ENCODE data around the gene PGAM1. TPM values are rescaled to one million over a fixed set of nuclear protein-coding genes. Genes with fewer than 3 reads are reported as not detected.

Gene PGAM1
- polyA plus RNA-seq, 2 donors, result 72.5 to 354 TPM

DNA sequence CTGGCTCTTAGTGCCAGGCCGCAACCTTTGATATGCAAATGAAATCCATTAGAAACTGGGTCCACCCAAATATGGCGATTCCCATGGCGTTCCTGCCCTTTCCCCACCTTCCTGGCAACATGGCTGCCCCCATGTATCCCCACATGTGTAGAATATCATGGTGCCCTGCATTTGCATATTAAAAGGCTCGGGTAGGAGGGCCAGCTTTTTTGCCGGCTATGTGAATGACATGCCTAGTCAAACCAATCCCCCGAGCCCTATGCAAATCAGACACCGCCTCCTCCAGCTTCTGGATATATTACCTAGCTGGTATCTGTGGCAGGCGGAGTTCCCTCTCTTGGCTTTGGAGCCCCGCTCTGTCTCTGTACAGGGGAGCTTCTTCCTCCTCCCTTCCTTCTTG is 53.9 kb downstream of the PGAM1 start:
- H3K27me3 ChIP-seq (ENCODE audit: control insufficient read depth in 1 of 2, insufficient read depth in 2 of 2, low read length in 2 of 2), result no peaks in the 10 kb centered on the region
- no peak overlapping the region for H3K4me3 ChIP-seq (ENCODE audit: low read depth in 1 of 2, low read length in 2 of 2)
- H3K4me1 ChIP-seq (ENCODE audit: control insufficient read depth in 2 of 2, insufficient read depth in 2 of 2, low read length in 1 of 2), result peaks cover 0 to 4% of the 10 kb centered on the region in 2 donors
- no peak overlapping the region for H3K27ac ChIP-seq (ENCODE audit: low read depth in 2 of 2, low read length in 1 of 2)
- peaks cover 16 to 21% of the 10 kb centered on the region in 2 donors for H3K36me3 ChIP-seq (ENCODE audit: control insufficient read depth in 2 of 2, insufficient read depth in 2 of 2, low read length in 1 of 2)
- no peaks in the 10 kb centered on the region for H3K9me3 ChIP-seq (ENCODE audit: control insufficient read depth in 2 of 2, insufficient read depth in 1 of 2, low read depth in 1 of 2, low read length in 1 of 2)
- WGBS, 2 donors, result 77 to 78% methylated on average over 9 of the region's 9 CpGs

DNA sequence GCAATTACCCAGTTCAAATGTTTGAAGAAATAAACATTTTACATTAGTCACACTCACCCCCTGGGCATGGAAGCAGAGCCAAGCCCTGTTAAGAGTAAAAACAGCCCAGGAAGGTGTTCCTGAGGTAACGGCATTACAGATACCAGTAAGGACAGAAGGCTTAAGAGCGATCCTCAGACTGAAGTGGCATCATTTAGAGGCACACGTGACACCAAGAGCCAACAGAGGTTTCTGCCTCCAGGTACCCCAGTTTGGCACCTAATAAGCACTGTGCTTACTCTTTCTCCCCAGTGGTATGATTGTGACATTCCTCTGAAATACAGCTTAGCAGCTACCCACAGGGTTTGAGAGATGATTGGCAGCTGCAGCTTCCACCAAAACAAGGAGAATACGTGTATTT is 55.1 kb downstream of the PGAM1 start:
- 60 to 75% methylated on average over 4 of the region's 4 CpGs for WGBS, 2 donors
- peaks cover 13 to 21% of the 10 kb centered on the region in 2 donors for H3K36me3 ChIP-seq (ENCODE audit: control insufficient read depth in 2 of 2, insufficient read depth in 2 of 2, low read length in 1 of 2)
- H3K4me1 ChIP-seq (ENCODE audit: control insufficient read depth in 2 of 2, insufficient read depth in 2 of 2, low read length in 1 of 2), result peaks cover 0 to 4% of the 10 kb centered on the region in 2 donors
- no peaks in the 10 kb centered on the region for H3K27me3 ChIP-seq (ENCODE audit: control insufficient read depth in 1 of 2, insufficient read depth in 2 of 2, low read length in 2 of 2)
- no peak overlapping the region for H3K4me3 ChIP-seq (ENCODE audit: low read depth in 1 of 2, low read length in 2 of 2)
- no peak overlapping the region for H3K27ac ChIP-seq (ENCODE audit: low read depth in 2 of 2, low read length in 1 of 2)
- no peaks in the 10 kb centered on the region for H3K9me3 ChIP-seq (ENCODE audit: control insufficient read depth in 2 of 2, insufficient read depth in 1 of 2, low read depth in 1 of 2, low read length in 1 of 2)

DNA sequence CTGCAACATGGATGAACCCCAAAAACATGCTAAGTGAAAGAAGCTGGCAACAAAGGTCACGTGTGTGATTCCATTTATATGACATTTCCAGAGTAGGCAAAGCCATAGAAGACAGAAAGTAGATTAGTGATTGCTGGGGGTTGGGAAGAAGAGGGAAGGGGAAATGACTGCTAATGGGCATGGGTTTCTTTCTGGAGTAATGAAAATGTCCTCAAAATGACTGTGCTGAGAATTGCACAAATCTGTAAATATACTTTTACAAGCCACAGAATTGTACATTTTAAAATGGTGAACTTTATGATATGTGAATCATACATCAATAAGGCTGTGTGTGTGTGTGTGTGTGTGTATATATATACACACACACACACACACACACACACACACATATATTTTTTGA is 56.4 kb downstream of the PGAM1 start:
- Histone ChIP-seq H3K27me3 (ENCODE audit: control insufficient read depth in 1 of 2, insufficient read depth in 2 of 2, low read length in 2 of 2) (no peaks in the 10 kb centered on the region), H3K36me3 (ENCODE audit: control insufficient read depth in 2 of 2, insufficient read depth in 2 of 2, low read length in 1 of 2) (peaks cover under 1 to 14% of the 10 kb centered on the region in 2 donors)
- 90 to 92% methylated on average over 1 of the region's 1 CpG for WGBS, 2 donors

More for the DNA sequence above, 56.4 kb downstream of the PGAM1 start:
- H3K9me3 ChIP-seq (ENCODE audit: control insufficient read depth in 2 of 2, insufficient read depth in 1 of 2, low read depth in 1 of 2, low read length in 1 of 2), result no peaks in the 10 kb centered on the region
- H3K27ac ChIP-seq (ENCODE audit: low read depth in 2 of 2, low read length in 1 of 2), result no peak overlapping the region
- H3K4me3 ChIP-seq (ENCODE audit: low read depth in 1 of 2, low read length in 2 of 2), result no peak overlapping the region
- H3K4me1 ChIP-seq (ENCODE audit: control insufficient read depth in 2 of 2, insufficient read depth in 2 of 2, low read length in 1 of 2), result peaks cover 0 to 4% of the 10 kb centered on the region in 2 donors

Other genes with a start within 250 kb of the PGAM1 start
- under 1 TPM; 0.02 TPM for gene SLIT1, start 240.2 kb upstream of the PGAM1 start, polyA plus RNA-seq
- 1 to 10 TPM; 1.5 to 3.4 TPM for gene ARHGAP19, start 133.6 kb upstream of the PGAM1 start, polyA plus RNA-seq
- gene FRAT1, start 106.9 kb upstream of the PGAM1 start, polyA plus RNA-seq, result 1 to 10 TPM; 1.2 to 1.8 TPM
- gene FRAT2, start 91.5 kb upstream of the PGAM1 start, polyA plus RNA-seq, result 1 to 10 TPM; 7.2 to 9.6 TPM
- 10 to 100 TPM; 11.8 to 13.7 TPM for gene RRP12, start 24.9 kb upstream of the PGAM1 start, polyA plus RNA-seq
- gene EXOSC1, start 19.8 kb downstream of the PGAM1 start, polyA plus RNA-seq, result 10 to 100 TPM; 28.8 to 32.4 TPM
- 10 to 100 TPM; 18.1 to 20.5 TPM for gene ZDHHC16, start 20.0 kb downstream of the PGAM1 start, polyA plus RNA-seq
- gene MMS19, start 72.2 kb downstream of the PGAM1 start, polyA plus RNA-seq, result 10 to 100 TPM; 37.8 to 45.1 TPM
- 1 to 10 TPM; 5.8 to 6.7 TPM for gene UBTD1, start 72.7 kb downstream of the PGAM1 start, polyA plus RNA-seq
- under 1 TPM; 0.43 to 0.46 TPM for gene ANKRD2, start 146.6 kb downstream of the PGAM1 start, polyA plus RNA-seq
- 1 to 10 TPM in 1 of 2 donors, under 1 TPM in 1; 0.78 to 1.4 TPM for gene HOGA1, start 158.2 kb downstream of the PGAM1 start, polyA plus RNA-seq
- gene C10orf62, start 163.5 kb downstream of the PGAM1 start, polyA plus RNA-seq, result under 1 TPM in 1 of 2 donors, not detected in 1; 0.10 TPM
- gene MORN4, start 207.3 kb downstream of the PGAM1 start, polyA plus RNA-seq, result 1 to 10 TPM; 1.1 to 1.8 TPM
- gene PI4K2A, start 214.5 kb downstream of the PGAM1 start, polyA plus RNA-seq, result 10 to 100 TPM; 11.5 to 19.9 TPM